Osteocyte (in vitro differentiated cells): ENCODE measurements around the gene DNAJB6. TPM values are rescaled to one million over a fixed set of nuclear protein-coding genes. Genes with fewer than 3 reads are reported as not detected.

Experiments used
- DNase-seq: peaks from one replicate; pipeline ENCODE4 v3.0.0; 2021; ENCODE audit warnings: mixed read lengths; ENCODE audit not compliant: unreplicated experiment; ENCODE audit errors: extremely low spot score
- H3K27ac Mint-ChIP-seq: one replicate; pipeline ENCODE4 v1.8.0; 2021; ENCODE audit warnings: mild to moderate bottlenecking, mixed read lengths; ENCODE audit not compliant: unreplicated experiment
- H3K27me3 Mint-ChIP-seq: one replicate; pipeline ENCODE4 v1.8.0; 2021; ENCODE audit warnings: mixed read lengths; ENCODE audit not compliant: unreplicated experiment
- H3K36me3 Mint-ChIP-seq: one replicate; pipeline ENCODE4 v1.8.0; 2021; ENCODE audit warnings: mixed read lengths; ENCODE audit not compliant: unreplicated experiment
- H3K4me1 Mint-ChIP-seq: one replicate; pipeline ENCODE4 v1.8.0; 2021; ENCODE audit warnings: mixed read lengths; ENCODE audit not compliant: unreplicated experiment
- H3K4me3 Mint-ChIP-seq: one replicate; pipeline ENCODE4 v1.8.0; 2021; ENCODE audit warnings: mild to moderate bottlenecking, moderate library complexity, mixed read lengths; ENCODE audit not compliant: unreplicated experiment
- H3K9me3 Mint-ChIP-seq: one replicate; pipeline ENCODE4 v1.8.0; 2021; ENCODE audit warnings: mixed read lengths; ENCODE audit not compliant: unreplicated experiment
- total RNA-seq: library from RNA; stranded (reverse); gene quantifications from 2 replicates; pipeline ENCODE4 v1.2.1, GENCODE V29; 2021
- TF ChIP-seq, protein P1 (sequence below): fragments of 200-600 bp; sonication (generic); IDR thresholded peaks from 2 replicates; pipeline ENCODE4 v1.5.0; 2021; ENCODE audit warnings: antibody characterized with exemption, mild to moderate bottlenecking, moderate library complexity

DNAJB6 gene
- total RNA-seq, 1 donor from 2014 or later: 112 TPM

GRCh38 chr7:157293413-157293788 is 43.4 kb upstream of the DNAJB6 start:
- DNase-seq: no peak
- Mint-ChIP-seq H3K27ac (no peak overlapping the region), H3K9me3 (no peaks in the 10 kb centered on the region), H3K36me3 (no peaks in the 10 kb centered on the region), H3K4me3 (no peak overlapping the region), H3K4me1 (no peaks in the 10 kb centered on the region), H3K27me3 (no peaks in the 10 kb centered on the region)
- TF ChIP-seq, protein P1, sequence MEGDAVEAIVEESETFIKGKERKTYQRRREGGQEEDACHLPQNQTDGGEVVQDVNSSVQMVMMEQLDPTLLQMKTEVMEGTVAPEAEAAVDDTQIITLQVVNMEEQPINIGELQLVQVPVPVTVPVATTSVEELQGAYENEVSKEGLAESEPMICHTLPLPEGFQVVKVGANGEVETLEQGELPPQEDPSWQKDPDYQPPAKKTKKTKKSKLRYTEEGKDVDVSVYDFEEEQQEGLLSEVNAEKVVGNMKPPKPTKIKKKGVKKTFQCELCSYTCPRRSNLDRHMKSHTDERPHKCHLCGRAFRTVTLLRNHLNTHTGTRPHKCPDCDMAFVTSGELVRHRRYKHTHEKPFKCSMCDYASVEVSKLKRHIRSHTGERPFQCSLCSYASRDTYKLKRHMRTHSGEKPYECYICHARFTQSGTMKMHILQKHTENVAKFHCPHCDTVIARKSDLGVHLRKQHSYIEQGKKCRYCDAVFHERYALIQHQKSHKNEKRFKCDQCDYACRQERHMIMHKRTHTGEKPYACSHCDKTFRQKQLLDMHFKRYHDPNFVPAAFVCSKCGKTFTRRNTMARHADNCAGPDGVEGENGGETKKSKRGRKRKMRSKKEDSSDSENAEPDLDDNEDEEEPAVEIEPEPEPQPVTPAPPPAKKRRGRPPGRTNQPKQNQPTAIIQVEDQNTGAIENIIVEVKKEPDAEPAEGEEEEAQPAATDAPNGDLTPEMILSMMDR: no peak

DNA sequence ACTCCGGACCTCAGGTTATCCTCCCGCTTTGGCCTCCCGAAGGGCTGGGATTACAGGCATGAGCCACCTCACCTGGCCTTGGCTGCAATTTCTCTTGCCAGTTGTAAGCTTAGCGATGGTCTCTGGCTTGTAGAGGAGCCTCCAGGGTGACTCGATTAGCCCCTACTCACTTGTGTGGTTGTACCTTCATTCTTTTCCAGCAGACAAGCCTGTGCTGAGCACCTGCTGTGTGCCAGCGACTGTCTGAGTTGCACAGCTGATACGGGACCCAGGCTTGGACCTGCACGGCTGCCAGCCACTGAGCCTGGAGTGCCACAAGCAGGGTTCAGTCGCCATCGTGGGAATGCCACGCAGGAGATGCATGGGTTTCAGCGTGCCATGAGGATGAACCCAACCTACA is 42.0 kb upstream of the DNAJB6 start:
- no peak for DNase-seq
- Mint-ChIP-seq H3K27me3 (no peaks in the 10 kb centered on the region), H3K4me3 (no peak overlapping the region), H3K36me3 (no peaks in the 10 kb centered on the region), H3K27ac (no peak overlapping the region), H3K4me1 (no peaks in the 10 kb centered on the region), H3K9me3 (no peaks in the 10 kb centered on the region)
- TF ChIP-seq, protein P1: no peak

GRCh38 chr7:157295338-157295737 is 41.5 kb upstream of the DNAJB6 start:
- DNase-seq: no peak
- Mint-ChIP-seq H3K4me3 (no peak overlapping the region), H3K9me3 (no peaks in the 10 kb centered on the region), H3K27me3 (no peaks in the 10 kb centered on the region), H3K36me3 (no peaks in the 10 kb centered on the region), H3K4me1 (no peaks in the 10 kb centered on the region), H3K27ac (no peak overlapping the region)
- TF ChIP-seq, protein P1: no peak

GRCh38 chr7:157297185-157297584 is 39.6 kb upstream of the DNAJB6 start:
- no peak for DNase-seq
- Mint-ChIP-seq H3K4me1 (peaks cover 9% of the 10 kb centered on the region), H3K27ac (no peak overlapping the region), H3K36me3 (no peaks in the 10 kb centered on the region), H3K9me3 (no peaks in the 10 kb centered on the region), H3K4me3 (no peak overlapping the region), H3K27me3 (no peaks in the 10 kb centered on the region)
- TF ChIP-seq, protein P1: no peak

GRCh38 chr7:157299317-157299612 is 37.5 kb upstream of the DNAJB6 start:
- TF ChIP-seq, protein P1: no peak
- Mint-ChIP-seq H3K27ac (no peak overlapping the region), H3K9me3 (no peaks in the 10 kb centered on the region), H3K27me3 (no peaks in the 10 kb centered on the region), H3K4me3 (no peak overlapping the region), H3K4me1 (peaks cover 15% of the 10 kb centered on the region), H3K36me3 (no peaks in the 10 kb centered on the region)
- DNase-seq: no peak
